ENCODE data around the gene RARS2.

DNA sequence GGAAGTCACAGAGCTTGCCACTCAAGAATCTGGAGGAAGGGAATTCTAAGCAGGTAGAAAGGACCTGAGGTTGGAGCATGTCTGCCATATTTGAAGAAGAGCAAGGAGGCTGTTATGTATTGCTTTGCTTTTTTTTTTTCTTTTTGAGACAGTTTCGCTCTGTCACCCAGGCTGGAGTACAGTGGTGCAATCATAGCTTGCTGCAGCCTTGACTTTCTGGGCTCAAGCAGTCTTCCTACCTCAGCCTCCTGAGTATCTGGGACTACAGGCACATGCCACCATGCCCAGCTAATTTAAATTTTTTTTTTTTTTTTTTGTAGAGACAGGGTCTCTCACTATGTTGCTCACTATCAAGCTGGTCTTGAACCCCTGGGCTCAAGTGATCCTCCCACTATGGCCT lies 41.0 kb upstream of the RARS2 start:
- no peak for TF ChIP-seq TAF1 (IDR thresholded peaks at IDR 0.05; ENCODE audit: low read depth, low read length)
- TF ChIP-seq POLR2A (IDR thresholded peaks at IDR 0.05; ENCODE audit: low read depth, low read length) = no peak
- no peak for TF ChIP-seq POLR2AphosphoS5 (IDR thresholded peaks at IDR 0.05; ENCODE audit: low read depth, low read length)
- no peak for TF ChIP-seq POU2F2 (IDR thresholded peaks at IDR 0.05; ENCODE audit: low read depth, low read length)
- no peak for TF ChIP-seq PAX5 (IDR thresholded peaks at IDR 0.05; ENCODE audit: insufficient read depth, low read length, severe bottlenecking)
- TF ChIP-seq SPI1 (IDR thresholded peaks at IDR 0.05; ENCODE audit: low read depth, low read length) = no peak

Measured in GM12891 (cell line).